ENCODE results near the gene BCKDHB.

BCKDHB gene

DNA sequence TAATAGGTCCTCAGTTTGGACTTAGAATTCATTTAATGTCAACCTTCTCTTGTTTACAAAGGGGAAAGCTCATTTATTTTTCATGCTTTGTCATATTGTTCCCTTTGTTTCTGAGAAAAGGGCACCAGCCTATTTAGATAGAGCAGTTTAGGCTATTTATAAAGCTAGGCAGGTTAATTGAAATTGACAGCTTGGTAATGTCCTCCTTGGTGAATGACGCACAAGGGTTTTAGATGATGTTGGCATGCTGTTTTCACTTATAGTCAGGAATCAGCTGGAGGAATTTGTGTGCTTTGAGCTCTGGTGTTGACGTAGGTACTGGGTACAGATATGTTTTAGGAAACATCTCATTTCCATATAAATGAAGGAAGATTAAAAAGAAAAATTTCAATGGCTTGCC is 45.2 kb downstream of the BCKDHB start:
- Histone ChIP-seq H3K9me3 (no peaks in the 10 kb centered on the region), H3K4me3 (ENCODE audit: low read depth in 1 of 2, low read length in 1 of 2) (no peak overlapping the region), H3K27me3 (no peaks in the 10 kb centered on the region), H3K4me1 (ENCODE audit: control insufficient read depth in 1 of 2, insufficient read depth in 1 of 2, low read depth in 1 of 2, low read length in 1 of 2) (no peaks in the 10 kb centered on the region), H3K36me3 (no peaks in the 10 kb centered on the region), H3K27ac (no peak overlapping the region)
- TF ChIP-seq, protein P1, sequence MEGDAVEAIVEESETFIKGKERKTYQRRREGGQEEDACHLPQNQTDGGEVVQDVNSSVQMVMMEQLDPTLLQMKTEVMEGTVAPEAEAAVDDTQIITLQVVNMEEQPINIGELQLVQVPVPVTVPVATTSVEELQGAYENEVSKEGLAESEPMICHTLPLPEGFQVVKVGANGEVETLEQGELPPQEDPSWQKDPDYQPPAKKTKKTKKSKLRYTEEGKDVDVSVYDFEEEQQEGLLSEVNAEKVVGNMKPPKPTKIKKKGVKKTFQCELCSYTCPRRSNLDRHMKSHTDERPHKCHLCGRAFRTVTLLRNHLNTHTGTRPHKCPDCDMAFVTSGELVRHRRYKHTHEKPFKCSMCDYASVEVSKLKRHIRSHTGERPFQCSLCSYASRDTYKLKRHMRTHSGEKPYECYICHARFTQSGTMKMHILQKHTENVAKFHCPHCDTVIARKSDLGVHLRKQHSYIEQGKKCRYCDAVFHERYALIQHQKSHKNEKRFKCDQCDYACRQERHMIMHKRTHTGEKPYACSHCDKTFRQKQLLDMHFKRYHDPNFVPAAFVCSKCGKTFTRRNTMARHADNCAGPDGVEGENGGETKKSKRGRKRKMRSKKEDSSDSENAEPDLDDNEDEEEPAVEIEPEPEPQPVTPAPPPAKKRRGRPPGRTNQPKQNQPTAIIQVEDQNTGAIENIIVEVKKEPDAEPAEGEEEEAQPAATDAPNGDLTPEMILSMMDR (IDR thresholded peaks at IDR 0.05): no peak

DNA sequence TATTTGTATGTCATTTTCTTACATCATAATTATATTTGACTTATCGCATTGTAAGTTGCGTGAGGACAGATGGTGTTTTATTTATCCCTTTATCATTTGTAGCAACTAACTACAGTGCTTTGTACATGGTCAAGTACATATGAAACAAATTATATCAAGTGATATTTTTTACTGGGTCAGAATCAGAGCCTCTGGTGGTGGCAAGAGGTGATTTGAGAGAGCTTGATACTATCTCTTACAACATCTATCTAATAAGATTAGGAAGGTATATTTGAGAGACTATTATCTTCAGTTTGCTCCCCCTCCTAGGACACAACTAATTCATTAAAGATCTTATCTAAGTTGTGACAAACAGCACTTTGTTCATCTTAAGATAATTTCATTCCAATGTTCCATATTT is 47.7 kb downstream of the BCKDHB start:
- TF ChIP-seq, protein P1 (IDR thresholded peaks at IDR 0.05): no peak
- Histone ChIP-seq H3K4me1 (ENCODE audit: control insufficient read depth in 1 of 2, insufficient read depth in 1 of 2, low read depth in 1 of 2, low read length in 1 of 2) (no peaks in the 10 kb centered on the region), H3K27ac (no peak overlapping the region), H3K27me3 (no peaks in the 10 kb centered on the region), H3K36me3 (no peaks in the 10 kb centered on the region), H3K9me3 (no peaks in the 10 kb centered on the region), H3K4me3 (ENCODE audit: low read depth in 1 of 2, low read length in 1 of 2) (no peak overlapping the region)

- no peaks in the 10 kb centered on the region for H3K36me3 ChIP-seq
- no peaks in the 10 kb centered on the region for H3K27me3 ChIP-seq
- no peak overlapping the region for H3K4me3 ChIP-seq (ENCODE audit: low read depth in 1 of 2, low read length in 1 of 2)
- H3K27ac ChIP-seq: no peak overlapping the region
- H3K4me1 ChIP-seq (ENCODE audit: control insufficient read depth in 1 of 2, insufficient read depth in 1 of 2, low read depth in 1 of 2, low read length in 1 of 2): no peaks in the 10 kb centered on the region
- no peaks in the 10 kb centered on the region for H3K9me3 ChIP-seq
- TF ChIP-seq, protein P1 (IDR thresholded peaks at IDR 0.05): no peak
Measured at GRCh38 chr6:80156221-80156620, 49.8 kb downstream of the BCKDHB start.

- H3K4me3 ChIP-seq (ENCODE audit: low read depth in 1 of 2, low read length in 1 of 2): no peak overlapping the region
- H3K36me3 ChIP-seq: no peaks in the 10 kb centered on the region
- TF ChIP-seq, protein P1 (IDR thresholded peaks at IDR 0.05): no peak
- no peaks in the 10 kb centered on the region for H3K9me3 ChIP-seq
- no peaks in the 10 kb centered on the region for H3K27me3 ChIP-seq
- H3K27ac ChIP-seq: no peak overlapping the region
- peaks cover under 1% of the 10 kb centered on the region in 2 experiments for H3K4me1 ChIP-seq (ENCODE audit: control insufficient read depth in 1 of 2, insufficient read depth in 1 of 2, low read depth in 1 of 2, low read length in 1 of 2)
Measured at GRCh38 chr6:80158478-80158989, 52.1 kb downstream of the BCKDHB start.

DNA sequence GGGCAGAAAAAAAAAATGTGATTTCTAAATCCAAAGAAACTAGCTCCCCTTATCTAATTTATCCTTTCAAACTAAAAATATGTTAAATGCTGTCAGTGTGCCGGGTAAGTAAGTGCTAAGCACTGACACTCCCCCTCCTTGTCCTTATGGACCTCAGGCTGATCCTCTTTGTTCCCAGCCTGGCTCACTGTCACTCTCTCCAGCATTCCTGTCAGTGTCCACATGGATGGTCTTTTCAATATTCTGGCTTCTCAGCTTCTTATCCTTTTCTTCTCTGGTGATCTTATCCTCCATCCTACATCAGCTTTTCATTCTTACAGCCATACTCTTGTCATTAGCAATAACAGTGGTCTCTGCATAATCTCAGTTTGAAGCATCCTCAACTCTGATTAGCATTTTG is 55.0 kb downstream of the BCKDHB start:
- peaks cover 20 to 24% of the 10 kb centered on the region in 2 experiments for H3K4me1 ChIP-seq (ENCODE audit: control insufficient read depth in 1 of 2, insufficient read depth in 1 of 2, low read depth in 1 of 2, low read length in 1 of 2)
- no peak overlapping the region for H3K27ac ChIP-seq
- no peaks in the 10 kb centered on the region for H3K27me3 ChIP-seq
- H3K9me3 ChIP-seq: no peaks in the 10 kb centered on the region
- TF ChIP-seq, protein P1 (IDR thresholded peaks at IDR 0.05): no peak
- no peak overlapping the region for H3K4me3 ChIP-seq (ENCODE audit: low read depth in 1 of 2, low read length in 1 of 2)
- H3K36me3 ChIP-seq: no peaks in the 10 kb centered on the region

DNA sequence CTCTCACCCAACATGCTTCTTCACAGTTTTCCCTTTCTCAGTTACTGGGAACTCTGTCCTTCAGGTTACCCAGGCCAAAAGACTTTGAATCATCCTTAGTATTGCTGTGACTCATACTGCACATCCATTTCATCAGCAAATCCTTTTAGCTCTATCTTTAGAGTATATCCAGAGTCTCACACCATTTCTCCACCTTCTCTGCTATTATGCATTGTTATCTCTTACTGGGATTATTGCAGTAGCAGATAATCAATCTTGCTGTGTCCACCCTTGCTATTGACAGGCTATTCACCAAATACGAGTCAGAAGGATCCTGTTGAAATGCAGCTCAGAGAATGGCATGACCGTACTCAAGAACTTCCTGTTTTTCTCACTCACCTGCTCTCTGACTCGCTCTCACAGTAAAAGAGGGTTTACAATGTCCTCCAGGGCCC is 57.3 kb downstream of the BCKDHB start:
- H3K4me1 ChIP-seq (ENCODE audit: control insufficient read depth in 1 of 2, insufficient read depth in 1 of 2, low read depth in 1 of 2, low read length in 1 of 2): peaks cover 20 to 24% of the 10 kb centered on the region in 2 experiments
- peak overlapping the region; percentile 71 for H3K27ac ChIP-seq
- no peaks in the 10 kb centered on the region for H3K9me3 ChIP-seq
- no peak overlapping the region for H3K4me3 ChIP-seq (ENCODE audit: low read depth in 1 of 2, low read length in 1 of 2)
- H3K27me3 ChIP-seq: no peaks in the 10 kb centered on the region
- no peaks in the 10 kb centered on the region for H3K36me3 ChIP-seq
- TF ChIP-seq, protein P1 (IDR thresholded peaks at IDR 0.05): no peak

Data from neutrophil (primary cell).